NOMO-1 treated with dmso at 0.1 percent for 144 hours (cell line): Measurements from ENCODE around the gene ME1.
"Not testable (repeated sequence)": the region's sequence is repeated elsewhere in the genome, so short reads cannot be mapped to it uniquely, and the experiment has no call there.

Experiments used
- DNase-seq: peaks from one replicate; lab custom pipeline; 2025; ENCODE audit not compliant: unreplicated experiment; lab: John Stamatoyannopoulos, UW

The ME1 gene

DNA sequence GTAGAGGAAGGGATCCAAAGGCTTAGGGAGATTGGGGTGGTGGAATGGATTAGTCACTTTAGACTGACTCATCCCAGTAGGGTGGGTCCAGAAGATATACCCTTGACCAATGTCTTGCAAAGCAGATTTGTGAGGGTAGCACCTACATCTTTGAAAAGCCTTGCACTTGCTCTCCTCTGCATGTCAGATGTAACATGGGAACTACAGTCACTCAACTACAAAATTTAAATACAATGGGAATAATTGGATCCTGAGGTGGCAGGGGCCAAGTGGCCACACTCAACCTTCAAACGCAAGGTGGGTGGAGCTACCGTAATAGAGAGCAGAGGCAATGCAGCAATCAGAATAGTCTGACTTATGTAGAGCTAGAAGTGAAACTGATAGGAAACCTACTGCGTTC, 71.2 kb downstream of the ME1 start:
- DNase-seq = no peak

- DNase-seq = no peak
These were observed 76.1 kb downstream of the ME1 start for GRCh38 chr6:83354747-83355146.

DNA sequence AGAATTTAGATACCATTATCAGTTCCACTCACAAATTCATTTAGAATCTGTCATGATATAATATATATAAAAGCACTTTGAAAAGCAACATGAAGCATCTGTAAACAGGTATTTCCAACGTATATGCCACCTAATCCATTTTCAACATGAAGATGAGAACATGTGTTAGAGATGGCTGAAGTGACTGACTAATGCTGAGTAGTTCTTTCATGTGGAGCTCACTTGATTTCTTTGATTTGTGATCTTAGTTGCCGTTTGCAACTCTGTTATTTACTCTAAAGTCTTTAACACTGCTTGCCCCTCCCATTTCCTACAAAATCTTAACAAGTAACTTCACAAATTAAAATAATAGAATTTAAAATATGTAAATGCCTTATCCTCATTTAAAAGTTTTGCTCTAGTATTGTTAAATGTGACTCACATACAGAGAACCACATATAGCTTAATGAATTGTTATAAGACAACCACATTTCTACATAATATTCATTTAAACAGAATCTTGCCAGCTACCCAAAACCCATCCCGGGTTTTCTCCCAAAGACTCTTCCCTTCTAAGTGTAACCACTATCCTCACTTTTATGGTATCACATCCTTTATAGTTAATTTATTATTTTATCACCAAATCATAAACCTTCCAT, 78.3 kb downstream of the ME1 start:
- no peak for DNase-seq

GRCh38 chr6:83343121-83343520, 87.7 kb downstream of the ME1 start:
- no peak for DNase-seq

- DNase-seq = no peak
These were observed 89.1 kb downstream of the ME1 start for GRCh38 chr6:83341765-83342164.

DNA sequence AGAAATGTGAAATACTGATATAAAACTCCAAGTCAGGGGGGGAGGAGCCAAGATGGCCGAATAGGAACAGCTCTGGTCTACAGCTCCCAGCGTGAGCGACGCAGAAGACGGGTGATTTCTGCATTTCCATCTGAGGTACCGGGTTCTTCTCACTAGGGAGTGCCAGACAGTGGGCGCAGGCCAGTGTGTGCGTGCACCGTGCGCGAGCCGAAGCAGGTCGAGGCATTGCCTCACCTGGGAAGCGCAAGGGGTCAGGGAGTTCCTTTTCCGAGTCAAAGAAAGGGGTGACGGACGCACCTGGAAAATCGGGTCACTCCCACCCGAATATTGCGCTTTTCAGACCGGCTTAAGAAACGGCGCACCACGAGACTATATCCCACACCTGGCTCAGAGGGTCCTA, 96.9 kb downstream of the ME1 start:
- DNase-seq = not testable (repeated sequence)

DNA sequence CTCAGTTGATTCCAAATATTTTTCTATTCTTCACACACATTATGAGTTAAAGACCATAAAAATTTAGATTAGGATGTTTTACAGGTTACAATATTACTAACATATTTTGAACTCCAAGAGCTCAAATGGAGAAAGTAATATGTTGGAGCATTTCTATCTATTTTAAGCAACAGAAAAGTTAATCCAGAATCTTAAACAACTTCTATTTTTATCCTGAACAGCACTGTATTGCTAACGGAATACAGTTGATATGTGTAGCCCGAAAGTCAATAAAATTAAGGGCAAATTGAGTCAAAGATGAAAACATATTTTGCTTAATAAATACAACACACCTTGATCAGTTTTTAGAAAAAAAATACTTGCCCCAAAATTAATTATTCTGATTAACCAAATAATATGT, 97.4 kb downstream of the ME1 start:
- DNase-seq = no peak

GRCh38 chr6:83314693-83315092, 116.2 kb downstream of the ME1 start:
- DNase-seq = no peak

GRCh38 chr6:83313882-83314281, 117.0 kb downstream of the ME1 start:
- DNase-seq = no peak

DNA sequence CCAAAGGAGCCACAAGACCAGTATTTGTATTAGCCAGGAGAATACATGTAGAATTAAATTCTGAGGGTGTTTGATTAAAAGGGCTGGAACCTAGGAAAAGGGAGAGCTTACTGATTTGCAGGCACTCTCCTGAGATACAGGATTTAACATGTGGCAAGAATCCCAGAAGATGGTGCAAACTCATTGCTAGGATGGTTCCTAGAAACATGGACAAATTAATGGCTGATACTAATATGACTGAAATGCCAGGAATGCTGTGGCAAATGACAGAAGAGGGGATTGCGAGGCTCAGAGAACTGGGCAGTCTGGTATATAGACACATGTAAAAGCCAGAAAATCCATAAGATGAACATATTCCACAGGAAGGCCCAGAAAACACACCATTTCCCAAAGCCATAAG, 119.6 kb downstream of the ME1 start:
- no peak for DNase-seq

- no peak for DNase-seq
These were observed 120.8 kb downstream of the ME1 start for GRCh38 chr6:83310046-83310445.

DNA sequence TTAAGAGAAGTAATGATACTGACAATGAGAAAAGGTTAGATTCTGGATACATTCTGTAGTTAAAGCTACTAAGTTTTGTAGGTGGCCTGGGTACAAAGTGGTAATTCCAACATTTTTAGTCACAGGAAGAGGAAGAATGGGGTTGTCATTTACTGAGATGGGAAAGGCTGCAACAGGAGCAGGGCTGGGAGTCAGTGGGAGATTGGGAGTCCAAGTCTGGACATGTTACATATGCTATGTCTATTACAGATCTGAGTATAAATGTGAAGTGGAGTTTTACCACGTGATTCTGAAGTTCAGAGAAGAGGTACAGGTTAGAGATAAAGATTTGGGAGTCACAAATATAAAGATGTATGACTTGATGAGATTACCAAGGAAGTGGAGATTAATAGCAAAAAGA, 121.5 kb downstream of the ME1 start:
- no peak for DNase-seq

DNA sequence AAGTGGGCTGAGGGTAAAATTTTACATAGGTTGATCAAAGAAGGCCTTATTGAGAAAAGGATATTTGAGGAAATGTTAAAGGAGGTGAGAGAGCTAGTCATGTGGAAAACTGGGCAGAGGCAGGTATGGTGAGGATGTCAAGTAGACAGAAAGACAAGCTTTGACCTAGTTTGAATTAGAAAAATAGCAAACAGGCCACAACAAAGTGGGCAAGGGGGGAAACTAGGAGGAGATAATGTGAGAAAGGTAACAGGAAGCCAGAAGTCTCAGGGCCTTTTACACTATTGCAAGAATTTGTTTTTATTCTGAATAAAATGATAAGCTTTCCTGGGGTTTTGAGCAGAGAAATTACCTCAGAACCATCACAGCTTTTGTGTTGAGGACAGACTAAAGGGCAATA, 122.0 kb downstream of the ME1 start:
- DNase-seq = no peak

GRCh38 chr6:83307849-83308248, 123.0 kb downstream of the ME1 start:
- DNase-seq = no peak

DNA sequence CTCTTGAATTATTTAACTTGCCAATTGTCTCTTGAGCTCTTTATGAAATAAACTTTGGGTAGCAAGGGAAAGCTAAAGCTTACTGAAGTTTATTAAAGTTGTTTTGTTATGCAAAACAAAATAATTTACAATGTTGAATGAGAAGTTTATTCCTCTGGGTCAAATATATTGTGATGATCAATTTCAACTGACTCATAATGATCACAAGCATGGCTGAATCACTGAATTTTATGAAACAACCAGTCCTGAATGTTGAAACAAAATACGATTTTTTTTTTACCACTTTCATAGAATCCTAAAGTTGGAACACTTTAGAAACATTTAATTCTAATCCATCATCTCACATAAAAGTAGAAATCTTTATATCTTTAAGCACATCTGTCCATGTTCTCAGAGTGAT, 127.4 kb downstream of the ME1 start:
- no peak for DNase-seq

DNA sequence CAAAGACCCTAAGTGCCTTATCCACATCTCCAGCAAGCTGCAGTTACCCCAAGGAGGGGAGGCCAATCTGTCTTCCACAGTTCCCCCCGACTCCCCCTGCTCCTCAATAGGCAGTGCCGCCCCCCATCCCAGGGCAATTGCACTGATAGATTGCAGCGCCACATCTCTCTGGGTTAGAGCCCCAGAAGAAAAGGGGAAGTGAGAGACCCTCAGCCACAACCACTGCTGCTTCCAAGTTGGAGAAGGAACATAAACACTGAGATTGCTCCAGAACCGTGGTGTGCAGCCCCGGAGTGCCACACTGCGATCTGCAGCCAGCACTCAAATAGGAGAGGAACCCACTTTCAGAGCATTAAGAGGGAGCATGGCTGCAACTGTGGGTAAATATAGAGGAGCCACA, 136.2 kb downstream of the ME1 start:
- DNase-seq = peak; percentile 2

GRCh38 chr6:83292900-83293843, 137.7 kb downstream of the ME1 start:
- no peak for DNase-seq

DNA sequence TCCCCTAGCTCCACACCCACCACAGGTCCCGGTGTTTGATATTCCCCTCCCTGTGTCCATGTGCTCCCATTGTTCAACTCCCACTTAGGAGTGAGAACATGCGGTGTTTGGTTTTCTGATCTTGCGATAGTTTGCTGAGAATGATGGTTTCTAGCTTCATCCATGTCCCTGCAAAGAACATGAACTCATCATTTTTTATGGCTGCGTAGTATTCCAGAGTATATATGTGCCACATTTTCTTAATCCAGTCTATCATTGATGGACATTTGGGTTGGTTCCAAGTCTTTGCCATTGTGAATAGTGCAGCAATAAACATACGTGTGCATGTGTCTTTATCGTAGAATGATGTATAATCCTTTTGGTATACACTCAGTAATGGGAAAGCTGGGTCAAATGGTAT, 143.6 kb downstream of the ME1 start:
- DNase-seq = not testable (repeated sequence)

DNA sequence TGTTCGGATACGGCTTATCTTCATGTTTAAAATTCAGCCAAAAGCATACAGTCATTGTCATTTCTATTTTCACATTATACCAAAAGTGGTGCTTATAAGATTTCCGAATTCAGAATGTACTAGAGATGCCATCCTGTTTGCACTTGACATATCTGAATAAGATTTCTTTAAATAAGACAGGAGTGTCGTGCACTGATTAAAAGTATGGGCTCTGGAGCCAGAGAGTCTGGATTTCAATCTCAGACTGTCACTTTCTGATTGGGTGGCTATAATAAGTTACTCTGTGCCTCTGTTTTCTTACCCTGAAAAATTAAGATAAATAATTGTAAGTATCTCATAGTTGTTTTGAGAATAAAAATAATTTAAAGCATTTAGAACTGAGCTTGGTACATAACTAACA, 144.9 kb downstream of the ME1 start:
- no peak for DNase-seq

- DNase-seq = no peak
These were observed 157.3 kb downstream of the ME1 start for GRCh38 chr6:83273596-83273995.

DNA sequence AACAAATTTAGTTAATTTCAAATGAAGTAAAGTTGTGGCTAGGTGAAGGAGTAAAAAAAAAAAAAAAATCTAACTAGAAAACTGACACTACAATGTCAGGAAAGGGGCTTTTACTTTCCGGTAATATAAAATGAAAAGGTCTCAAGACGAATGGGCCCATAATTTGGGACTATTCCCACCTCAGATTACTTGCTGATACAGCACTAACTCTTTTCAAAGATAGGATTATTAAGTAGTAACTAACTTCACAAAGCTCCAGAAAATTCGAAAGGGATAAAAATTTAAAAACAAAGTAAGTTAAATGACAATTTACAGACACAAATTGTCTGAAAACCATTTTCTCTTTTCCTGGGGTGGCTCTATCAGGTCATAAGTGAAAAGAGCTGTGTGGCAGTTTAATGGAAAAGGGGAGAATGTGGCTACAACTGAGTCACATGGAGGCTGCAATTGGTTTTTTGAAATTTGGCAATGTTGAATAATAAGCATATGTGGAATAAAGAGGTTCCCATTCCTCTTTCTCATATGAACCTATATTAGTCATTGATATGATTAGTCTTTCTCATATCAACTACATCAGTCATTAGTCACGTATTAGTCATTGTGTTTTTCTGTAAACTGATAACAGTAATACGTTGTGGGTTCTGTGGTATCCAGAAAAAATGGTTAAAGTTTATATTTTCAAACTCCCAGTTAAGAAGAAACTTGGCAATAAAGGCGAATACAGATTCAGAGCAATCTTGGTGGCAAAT, 159.7 kb downstream of the ME1 start:
- DNase-seq = no peak

DNA sequence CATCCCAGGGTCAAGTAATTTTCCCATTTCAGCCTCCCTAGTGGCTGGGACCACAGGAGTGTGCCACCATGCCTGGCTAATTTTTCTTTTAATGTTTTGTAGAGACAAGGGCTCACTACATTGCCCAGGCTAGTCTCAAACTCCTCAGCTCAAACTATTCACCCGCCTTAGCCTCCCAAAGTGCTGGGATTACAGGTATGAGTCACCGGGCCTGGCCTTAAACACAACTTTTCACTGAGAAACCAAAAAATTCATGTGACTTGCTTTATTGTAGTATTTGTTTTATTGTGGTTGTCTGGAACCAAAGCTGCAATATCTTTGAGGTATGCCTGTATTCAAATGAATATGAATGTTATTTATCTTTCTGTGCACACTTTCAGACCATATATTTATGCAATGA, 165.5 kb downstream of the ME1 start:
- no peak for DNase-seq
